Gastrocnemius medialis (tissue), 4 donors: ENCODE results near the gene PLAAT2.

Source experiments
- POLR2A ChIP-seq, 2 donors: fragments of 450-650 bp; IDR thresholded peaks; one replicate each; pipeline ENCODE4 v1.6.1; 2017; ENCODE audit warnings: antibody characterized with exemption in 2 of 2, mild to moderate bottlenecking in 2 of 2, moderate library complexity in 2 of 2
- TF ChIP-seq, protein P1 (sequence below), 5 experiments: fragments of 450-650 bp in 3 of 5; fragments of 200-600 bp in 2 of 5; sonication (generic) in 2 of 5; IDR thresholded peaks in 4 of 5; conservative IDR thresholded peaks in 1 of 5; 1 replicate in 4 of 5; 2 replicates in 1 of 5; pipeline ENCODE4 v1.5.1; 2016 to 2019; ENCODE audit warnings: antibody characterized with exemption in 5 of 5, mild to moderate bottlenecking in 3 of 5, moderate library complexity in 3 of 5

GRCh38 chr11:63592975-63593395 lies 29.8 kb upstream of the PLAAT2 start:
- TF ChIP-seq, protein P1, sequence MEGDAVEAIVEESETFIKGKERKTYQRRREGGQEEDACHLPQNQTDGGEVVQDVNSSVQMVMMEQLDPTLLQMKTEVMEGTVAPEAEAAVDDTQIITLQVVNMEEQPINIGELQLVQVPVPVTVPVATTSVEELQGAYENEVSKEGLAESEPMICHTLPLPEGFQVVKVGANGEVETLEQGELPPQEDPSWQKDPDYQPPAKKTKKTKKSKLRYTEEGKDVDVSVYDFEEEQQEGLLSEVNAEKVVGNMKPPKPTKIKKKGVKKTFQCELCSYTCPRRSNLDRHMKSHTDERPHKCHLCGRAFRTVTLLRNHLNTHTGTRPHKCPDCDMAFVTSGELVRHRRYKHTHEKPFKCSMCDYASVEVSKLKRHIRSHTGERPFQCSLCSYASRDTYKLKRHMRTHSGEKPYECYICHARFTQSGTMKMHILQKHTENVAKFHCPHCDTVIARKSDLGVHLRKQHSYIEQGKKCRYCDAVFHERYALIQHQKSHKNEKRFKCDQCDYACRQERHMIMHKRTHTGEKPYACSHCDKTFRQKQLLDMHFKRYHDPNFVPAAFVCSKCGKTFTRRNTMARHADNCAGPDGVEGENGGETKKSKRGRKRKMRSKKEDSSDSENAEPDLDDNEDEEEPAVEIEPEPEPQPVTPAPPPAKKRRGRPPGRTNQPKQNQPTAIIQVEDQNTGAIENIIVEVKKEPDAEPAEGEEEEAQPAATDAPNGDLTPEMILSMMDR (IDR thresholded peaks at IDR 0.05 in 4 of 5, conservative IDR thresholded peaks at IDR 0.05 in 1 of 5) = peak in 3 of 5 experiments; percentile 33 to 42 (median 38)
- no peak for TF ChIP-seq POLR2A (IDR thresholded peaks at IDR 0.05)
